ENCODE data around the gene COL9A2. TPM values are rescaled to one million over a fixed set of nuclear protein-coding genes. Genes with fewer than 3 reads are reported as not detected.

COL9A2 gene
- total and polyA plus RNA-seq, 2 donors (not counting 3 experiments of a cell fraction or from before 2014, with no cell fraction given) = 0.64 to 0.69 TPM

DNA sequence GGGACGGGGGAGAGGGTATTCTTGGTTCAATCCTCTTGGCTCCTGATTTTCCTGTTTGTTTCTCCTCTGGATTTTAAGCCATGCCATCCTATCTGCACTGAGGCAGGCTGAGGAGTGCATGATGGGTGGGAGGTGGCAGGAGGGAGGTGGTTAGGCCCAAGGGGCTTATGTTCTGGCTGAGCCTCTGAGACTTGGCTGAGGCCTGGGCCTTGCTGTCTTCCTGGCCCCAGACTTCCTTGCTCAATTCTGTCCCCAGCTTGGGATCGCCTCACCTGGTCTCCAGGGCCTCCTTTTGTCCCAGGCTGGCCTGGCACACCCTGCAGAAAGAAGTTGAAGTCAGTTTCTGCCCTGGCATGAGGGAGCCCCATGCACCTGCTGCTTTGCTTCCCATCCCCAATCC is 11.2 kb downstream of the COL9A2 start:
- Histone ChIP-seq H3K9ac (replicated peaks; ENCODE audit: extremely low read depth, insufficient read depth, low read length) (no peak overlapping the region), H2AFZ (ENCODE audit: low read depth, low read length) (no peak overlapping the region), H3K9me3 (replicated peaks; ENCODE audit: control insufficient read depth, insufficient read depth, low read length) (no peaks in the 10 kb centered on the region), H3K4me2 (ENCODE audit: insufficient read depth, low read length) (no peak overlapping the region), H4K20me1 (replicated peaks; ENCODE audit: control insufficient read depth, extremely low read depth, insufficient read depth, low read length) (no peaks in the 10 kb centered on the region), H3K27ac (ENCODE audit: insufficient read depth, low read depth, low read length) (no peak overlapping the region), H3K27me3 (ENCODE audit: control insufficient read depth in 2 of 2, insufficient read depth in 2 of 2, low read length in 2 of 2) (peaks cover 0 to 2% of the 10 kb centered on the region in 2 experiments), H3K79me2 (ENCODE audit: control insufficient read depth, insufficient read depth, low read length) (no peaks in the 10 kb centered on the region), H3K9me1 (replicated peaks; ENCODE audit: control insufficient read depth, extremely low read depth, insufficient read depth, low read length) (no peaks in the 10 kb centered on the region), H3K4me1 (ENCODE audit: control insufficient read depth, extremely low read depth, insufficient read depth, low read length) (no peaks in the 10 kb centered on the region), H3K4me3 (replicated peaks in 1 of 3; ENCODE audit: insufficient read depth in 1 of 3, low read depth in 1 of 3, low read length in 3 of 3) (no peak overlapping the region), H3K36me3 (ENCODE audit: control insufficient read depth in 2 of 2, extremely low read depth in 1 of 2, insufficient read depth in 2 of 2, low read length in 2 of 2) (no peaks in the 10 kb centered on the region)
- intact Hi-C loops (cut with micrococcal nuclease) = no loop called here
- BruUV-seq (replicated peaks) = no TSS peak
- TF ChIP-seq MYC (IDR thresholded peaks at IDR 0.05; ENCODE audit: low read depth, low read length) = no peak
- TF ChIP-seq EZH2 (IDR thresholded peaks at IDR 0.05; ENCODE audit: borderline replicate concordance, low read depth, low read length, severe bottlenecking) = no peak
- no peak for TF ChIP-seq FOS (IDR thresholded peaks at IDR 0.05; ENCODE audit: borderline replicate concordance, insufficient read depth, low read length)
- TF ChIP-seq POLR2AphosphoS5 (IDR thresholded peaks at IDR 0.05; ENCODE audit: insufficient read depth, low read depth, low read length) = no peak
- no peak for TF ChIP-seq JUN (IDR thresholded peaks at IDR 0.05; ENCODE audit: borderline replicate concordance, insufficient read depth, insufficient read length, low read depth)
- TF ChIP-seq GATA2 (IDR thresholded peaks at IDR 0.05; ENCODE audit: insufficient read depth, insufficient read length, low read depth, low read length) = no peak
- no peak for TF ChIP-seq POLR2A (IDR thresholded peaks at IDR 0.05; ENCODE audit: low read depth, low read length)
- TF ChIP-seq, protein P1, sequence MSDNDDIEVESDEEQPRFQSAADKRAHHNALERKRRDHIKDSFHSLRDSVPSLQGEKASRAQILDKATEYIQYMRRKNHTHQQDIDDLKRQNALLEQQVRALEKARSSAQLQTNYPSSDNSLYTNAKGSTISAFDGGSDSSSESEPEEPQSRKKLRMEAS (IDR thresholded peaks at IDR 0.05; ENCODE audit: insufficient read depth, insufficient read length) = no peak
- TF ChIP-seq, protein P2, sequence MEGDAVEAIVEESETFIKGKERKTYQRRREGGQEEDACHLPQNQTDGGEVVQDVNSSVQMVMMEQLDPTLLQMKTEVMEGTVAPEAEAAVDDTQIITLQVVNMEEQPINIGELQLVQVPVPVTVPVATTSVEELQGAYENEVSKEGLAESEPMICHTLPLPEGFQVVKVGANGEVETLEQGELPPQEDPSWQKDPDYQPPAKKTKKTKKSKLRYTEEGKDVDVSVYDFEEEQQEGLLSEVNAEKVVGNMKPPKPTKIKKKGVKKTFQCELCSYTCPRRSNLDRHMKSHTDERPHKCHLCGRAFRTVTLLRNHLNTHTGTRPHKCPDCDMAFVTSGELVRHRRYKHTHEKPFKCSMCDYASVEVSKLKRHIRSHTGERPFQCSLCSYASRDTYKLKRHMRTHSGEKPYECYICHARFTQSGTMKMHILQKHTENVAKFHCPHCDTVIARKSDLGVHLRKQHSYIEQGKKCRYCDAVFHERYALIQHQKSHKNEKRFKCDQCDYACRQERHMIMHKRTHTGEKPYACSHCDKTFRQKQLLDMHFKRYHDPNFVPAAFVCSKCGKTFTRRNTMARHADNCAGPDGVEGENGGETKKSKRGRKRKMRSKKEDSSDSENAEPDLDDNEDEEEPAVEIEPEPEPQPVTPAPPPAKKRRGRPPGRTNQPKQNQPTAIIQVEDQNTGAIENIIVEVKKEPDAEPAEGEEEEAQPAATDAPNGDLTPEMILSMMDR (IDR thresholded peaks at IDR 0.05; ENCODE audit: extremely low read depth in 1 of 2, insufficient read depth in 1 of 2, low read depth in 1 of 2, low read length in 2 of 2) = no peak
- ChIA-PET CTCF (interaction anchor here (1.0 to 1.7 kb wide), 5 partner anchors 9 to 162 kb away, joined by 3 to 9 read pairs (median 5); no protein-coding TSS in a partner anchor), POLR2A (no interaction called here)
- no peak for DNase-seq (ENCODE audit: low read depth, low spot score)
- FAIRE-seq = no peak
- dilution Hi-C loops (cut with MboI; ENCODE audit: extremely low pct_ligation_motif_present, low sequenced_read_pairs) = no loop called here
